Measurements from ENCODE around the gene CDK12. TPM values are rescaled to one million over a fixed set of nuclear protein-coding genes. Genes with fewer than 3 reads are reported as not detected.
A peak's percentile ranks its signal among the peaks of the same experiment; 100 is the strongest.

The CDK12 gene
- total RNA-seq, 2 experiments from 2014 or later = 99.6 to 108 TPM

DNA sequence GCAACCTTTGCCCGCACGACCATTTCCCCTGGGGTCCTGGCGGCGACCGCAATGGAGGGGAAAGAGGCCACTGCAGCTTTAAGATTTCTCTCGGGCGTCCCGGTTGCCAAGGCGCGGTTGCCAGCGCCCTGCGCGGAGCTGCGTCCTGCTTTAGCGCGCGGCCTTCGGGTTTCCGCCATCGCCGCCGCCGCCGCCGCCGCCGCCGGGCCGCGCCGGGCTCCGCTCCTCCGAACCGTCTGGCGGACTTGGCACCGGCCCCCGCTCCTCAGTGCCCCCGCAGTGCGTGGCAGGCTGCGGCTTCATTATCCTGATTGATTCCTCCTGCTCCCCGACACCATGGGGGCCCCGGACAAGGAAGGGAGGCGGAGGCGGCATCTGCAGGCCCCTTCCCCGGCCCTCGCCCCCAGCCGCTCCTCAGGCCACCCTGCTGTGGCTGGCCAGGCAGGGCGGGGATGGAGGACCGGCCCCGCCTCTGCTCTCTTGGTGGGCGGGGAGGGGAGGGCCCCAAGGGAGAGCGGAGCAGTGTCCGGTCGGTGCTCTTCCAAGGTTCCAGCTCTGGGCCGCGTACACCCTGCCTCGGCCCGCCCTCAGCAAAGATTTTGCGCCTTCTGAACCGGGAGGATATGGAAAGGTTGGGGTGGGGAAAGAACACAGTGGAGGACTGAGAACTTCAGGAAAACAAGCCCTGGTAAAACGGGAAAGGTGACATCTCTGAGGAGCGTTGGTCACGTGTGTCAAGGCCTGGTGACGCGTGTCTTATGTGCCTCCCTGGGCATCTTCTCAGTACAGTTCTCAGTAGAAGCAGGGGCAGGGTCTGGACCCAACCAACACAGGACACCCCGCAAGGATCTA, 112.4 kb downstream of the CDK12 start:
- Mint-ChIP-seq H3K27me3 (peaks cover 7% of the 10 kb centered on the region), H3K9me3 (peaks cover 4% of the 10 kb centered on the region), H3K27ac (no peak overlapping the region), H3K4me3 (peak overlapping the region; percentile 78), H3K36me3 (ENCODE audit: low read depth) (peaks cover 32% of the 10 kb centered on the region), H3K4me1 (ENCODE audit: low read depth) (peaks cover 11% of the 10 kb centered on the region)
- CTCF ChIA-PET = interaction anchor here (1.5 kb wide), 1 partner anchor 48 kb away, joined by 4 read pairs; no protein-coding TSS in a partner anchor
- peaks cover 0 to 6% of the 10 kb centered on the region in 2 experiments for H3K27me3 ChIP-seq (ENCODE audit: control insufficient read depth in 1 of 2, insufficient read depth in 2 of 2, low read length in 2 of 2)
- H3K36me3 ChIP-seq (ENCODE audit: insufficient read depth, low read length) = peaks cover 13% of the 10 kb centered on the region
- peaks cover 12 to 13% of the 10 kb centered on the region in 2 experiments for H3K9me3 ChIP-seq (ENCODE audit: control insufficient read depth in 1 of 2, insufficient read depth in 1 of 2, low read length in 2 of 2)
- POLR2A ChIA-PET = no interaction called here
- peak overlapping the region; percentile 43 for H3K4me3 ChIP-seq (ENCODE audit: low read length)
- TF ChIP-seq, protein P1, sequence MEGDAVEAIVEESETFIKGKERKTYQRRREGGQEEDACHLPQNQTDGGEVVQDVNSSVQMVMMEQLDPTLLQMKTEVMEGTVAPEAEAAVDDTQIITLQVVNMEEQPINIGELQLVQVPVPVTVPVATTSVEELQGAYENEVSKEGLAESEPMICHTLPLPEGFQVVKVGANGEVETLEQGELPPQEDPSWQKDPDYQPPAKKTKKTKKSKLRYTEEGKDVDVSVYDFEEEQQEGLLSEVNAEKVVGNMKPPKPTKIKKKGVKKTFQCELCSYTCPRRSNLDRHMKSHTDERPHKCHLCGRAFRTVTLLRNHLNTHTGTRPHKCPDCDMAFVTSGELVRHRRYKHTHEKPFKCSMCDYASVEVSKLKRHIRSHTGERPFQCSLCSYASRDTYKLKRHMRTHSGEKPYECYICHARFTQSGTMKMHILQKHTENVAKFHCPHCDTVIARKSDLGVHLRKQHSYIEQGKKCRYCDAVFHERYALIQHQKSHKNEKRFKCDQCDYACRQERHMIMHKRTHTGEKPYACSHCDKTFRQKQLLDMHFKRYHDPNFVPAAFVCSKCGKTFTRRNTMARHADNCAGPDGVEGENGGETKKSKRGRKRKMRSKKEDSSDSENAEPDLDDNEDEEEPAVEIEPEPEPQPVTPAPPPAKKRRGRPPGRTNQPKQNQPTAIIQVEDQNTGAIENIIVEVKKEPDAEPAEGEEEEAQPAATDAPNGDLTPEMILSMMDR (IDR thresholded peaks at IDR 0.05) = no peak
- intact Hi-C loops (cut with DNase I, micrococcal nuclease) = no loop called here
- DNase-seq (peak in 11 of 14 experiments; percentile 4 to 45 (median 13)), ATAC-seq (ENCODE audit: poor library complexity) (peak; percentile 37)
- no peak overlapping the region for H3K27ac ChIP-seq (ENCODE audit: low read depth in 1 of 2, low read length in 2 of 2)
- peaks cover 12% of the 10 kb centered on the region for H3K4me1 ChIP-seq (ENCODE audit: insufficient read depth, low read length)

DNA sequence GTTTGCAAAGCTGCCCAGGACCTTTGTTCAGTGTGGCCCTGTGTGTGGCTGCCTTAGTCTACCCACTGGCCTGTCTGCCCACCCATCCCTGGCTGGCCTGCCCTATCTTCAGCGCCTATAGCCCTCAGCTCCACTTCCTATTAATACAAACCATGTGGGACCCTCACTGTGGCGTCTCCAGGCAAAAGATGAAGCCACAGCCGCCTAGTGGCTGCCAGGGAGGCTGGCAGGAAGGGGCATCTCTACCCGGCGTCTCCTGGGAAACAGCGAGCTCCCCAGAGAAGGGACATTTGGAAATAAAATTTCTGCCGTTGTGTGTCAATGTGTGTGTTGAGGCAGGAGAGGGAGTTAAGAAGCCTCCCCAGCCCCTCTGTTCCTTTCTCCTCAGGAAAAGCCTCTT, 114.9 kb downstream of the CDK12 start:
- H3K27me3 Mint-ChIP-seq = peaks cover 11% of the 10 kb centered on the region
- Histone ChIP-seq H3K9me3 (ENCODE audit: control insufficient read depth in 1 of 2, insufficient read depth in 1 of 2, low read length in 2 of 2) (peaks cover 5% of the 10 kb centered on the region in 2 experiments), H3K36me3 (ENCODE audit: insufficient read depth, low read length) (no peaks in the 10 kb centered on the region), H3K4me3 (ENCODE audit: low read length) (no peak overlapping the region), H3K4me1 (ENCODE audit: insufficient read depth, low read length) (peaks cover 12% of the 10 kb centered on the region), H3K27me3 (ENCODE audit: control insufficient read depth in 1 of 2, insufficient read depth in 2 of 2, low read length in 2 of 2) (peaks cover 0 to 6% of the 10 kb centered on the region in 2 experiments), H3K27ac (ENCODE audit: low read depth in 1 of 2, low read length in 2 of 2) (no peak overlapping the region)
- H3K4me3 Mint-ChIP-seq = no peak overlapping the region
- ChIA-PET POLR2A (no interaction called here), CTCF (interaction anchor here (0.8 to 1.0 kb wide), 2 partner anchors 25 to 184 kb away, joined by 3 to 5 read pairs; no protein-coding TSS in a partner anchor)
- TF ChIP-seq, protein P1 (IDR thresholded peaks at IDR 0.05) = peak; percentile 25
- peaks cover under 1% of the 10 kb centered on the region for H3K9me3 Mint-ChIP-seq
- peaks cover 8% of the 10 kb centered on the region for H3K36me3 Mint-ChIP-seq (ENCODE audit: low read depth)
- H3K27ac Mint-ChIP-seq = no peak overlapping the region
- no peak for ATAC-seq (ENCODE audit: poor library complexity)
- intact Hi-C loops (cut with DNase I, micrococcal nuclease) = no loop called here
- H3K4me1 Mint-ChIP-seq (ENCODE audit: low read depth) = peaks cover 11% of the 10 kb centered on the region
- DNase-seq = no peak

DNA sequence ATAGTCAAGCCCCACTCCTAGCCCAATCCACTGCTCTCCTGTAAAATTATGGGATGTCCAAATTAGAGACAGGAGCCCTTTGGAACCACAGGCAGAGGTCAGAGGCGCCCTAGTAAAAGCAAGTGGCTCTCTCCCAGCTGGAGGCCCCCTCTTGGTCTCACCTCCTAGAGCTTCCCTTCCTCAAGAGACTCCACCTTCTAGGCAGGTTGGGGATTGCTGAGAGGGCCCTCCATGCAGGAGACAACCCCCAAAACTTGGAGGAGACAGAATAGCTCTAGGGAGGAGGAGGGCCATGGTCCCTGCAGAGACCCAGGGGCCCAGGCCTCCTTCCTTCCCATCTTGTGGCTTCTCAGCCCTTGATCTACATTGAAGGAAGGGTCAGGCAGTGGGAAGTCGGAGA, 117.0 kb downstream of the CDK12 start:
- H3K9me3 ChIP-seq (ENCODE audit: control insufficient read depth in 1 of 2, insufficient read depth in 1 of 2, low read length in 2 of 2) = peaks cover 0 to 5% of the 10 kb centered on the region in 2 experiments
- CTCF ChIA-PET = no interaction called here
- no peaks in the 10 kb centered on the region for H3K27me3 ChIP-seq (ENCODE audit: control insufficient read depth in 1 of 2, insufficient read depth in 2 of 2, low read length in 2 of 2)
- no peak overlapping the region for H3K27ac Mint-ChIP-seq
- POLR2A ChIA-PET = no interaction called here
- H3K4me1 Mint-ChIP-seq (ENCODE audit: low read depth) = peaks cover 11% of the 10 kb centered on the region
- H3K4me3 ChIP-seq (ENCODE audit: low read length) = no peak overlapping the region
- H3K4me1 ChIP-seq (ENCODE audit: insufficient read depth, low read length) = peaks cover 6% of the 10 kb centered on the region
- H3K27me3 Mint-ChIP-seq = peaks cover 11% of the 10 kb centered on the region
- no peaks in the 10 kb centered on the region for H3K36me3 ChIP-seq (ENCODE audit: insufficient read depth, low read length)
- H3K4me3 Mint-ChIP-seq = no peak overlapping the region
- TF ChIP-seq, protein P1 (IDR thresholded peaks at IDR 0.05) = no peak
- no peak overlapping the region for H3K27ac ChIP-seq (ENCODE audit: low read depth in 1 of 2, low read length in 2 of 2)
- intact Hi-C loops (cut with DNase I, micrococcal nuclease) = no loop called here
- no peaks in the 10 kb centered on the region for H3K9me3 Mint-ChIP-seq
- no peaks in the 10 kb centered on the region for H3K36me3 Mint-ChIP-seq (ENCODE audit: low read depth)
- DNase-seq (no peak), ATAC-seq (ENCODE audit: poor library complexity) (no peak)
